Gastrocnemius medialis (tissue), 4 donors: Measurements from ENCODE around the gene TDRD15. TPM values are rescaled to one million over a fixed set of nuclear protein-coding genes. Genes with fewer than 3 reads are reported as not detected.
"Not testable (repeated sequence)": the region's sequence is repeated elsewhere in the genome, so short reads cannot be mapped to it uniquely, and the experiment has no call there.

Experiments used
- ATAC-seq, 2 donors: fragments of 150-250 bp; one replicate each; pipeline ENCODE4 v1.9.1; 2016
- DNase-seq, 2 donors: peaks; one replicate each; pipeline ENCODE4 v3.0.0-alpha.2; 2019
- H3K27ac ChIP-seq, 4 donors: fragments of 200-600 bp; sonication (generic); 1 replicate in 1 of 4; 2 replicates in 3 of 4; pipeline ENCODE4 v1.5.1; 2016 to 2018; ENCODE audit warnings: mild to moderate bottlenecking in 2 of 4, moderate library complexity in 1 of 4
- H3K27me3 ChIP-seq, 3 donors: fragments of 200-600 bp; sonication (generic) in 2 of 3; 1 replicate in 1 of 3; 2 replicates in 2 of 3; pipeline versions ENCODE4 v1.5.1 to v1.6.0; 2016 to 2019; ENCODE audit warnings: mild to moderate bottlenecking in 1 of 3, moderate library complexity in 1 of 3
- H3K36me3 ChIP-seq, 2 donors: fragments of 200-600 bp; sonication (generic) in 1 of 2; one replicate each; pipeline ENCODE4 v1.5.1; 2017 to 2018
- H3K4me1 ChIP-seq, 2 donors: fragments of 200-600 bp; sonication (generic) in 1 of 2; one replicate each; pipeline ENCODE4 v1.5.1; 2016 to 2017; ENCODE audit warnings: mild to moderate bottlenecking in 2 of 2
- H3K4me3 ChIP-seq, 4 donors: fragments of 200-600 bp; sonication (generic) in 3 of 4; 1 replicate in 1 of 4; 2 replicates in 3 of 4; pipeline ENCODE4 v1.5.1; 2016 to 2019; ENCODE audit warnings: mild to moderate bottlenecking in 2 of 4
- H3K9me3 ChIP-seq, 3 donors: fragments of 200-600 bp; sonication (generic) in 2 of 3; 1 replicate in 1 of 3; 2 replicates in 2 of 3; pipeline ENCODE4 v1.5.1; 2016 to 2019
- POLR2A ChIP-seq, 2 donors: fragments of 450-650 bp; IDR thresholded peaks; one replicate each; pipeline ENCODE4 v1.6.1; 2017; ENCODE audit warnings: antibody characterized with exemption in 2 of 2, mild to moderate bottlenecking in 2 of 2, moderate library complexity in 2 of 2
- in situ Hi-C, 4 donors: fragments of 200-750 bp; cut with MboI; loops; one replicate each; pipeline versions ENCODE4 v1.15.0 to v1.8.0; 2017; ENCODE audit warnings: low sequenced_read_pairs in 4 of 4
- intact Hi-C: fragments of 100-400 bp; cut with DNase I; formaldehyde crosslinking; loops from one replicate; pipeline ENCODE4 v1.15.1; 2023; ENCODE audit warnings: low total_unique reads
- total RNA-seq, 4 donors: library from RNA; depleted of rRNA; stranded (reverse); fragments of >200 nt; gene quantifications; one replicate each; pipeline versions ENCODE4 v1.1.0 to v1.2.3, GENCODE V29; 2016
- TF ChIP-seq, protein P1 (sequence below), 5 experiments: fragments of 450-650 bp in 3 of 5; fragments of 200-600 bp in 2 of 5; sonication (generic) in 2 of 5; IDR thresholded peaks in 4 of 5; conservative IDR thresholded peaks in 1 of 5; 1 replicate in 4 of 5; 2 replicates in 1 of 5; pipeline ENCODE4 v1.5.1; 2016 to 2019; ENCODE audit warnings: antibody characterized with exemption in 5 of 5, mild to moderate bottlenecking in 3 of 5, moderate library complexity in 3 of 5

The TDRD15 gene
- total RNA-seq, 4 donors from 2014 or later: 0.68 TPM; not detected in 3

DNA sequence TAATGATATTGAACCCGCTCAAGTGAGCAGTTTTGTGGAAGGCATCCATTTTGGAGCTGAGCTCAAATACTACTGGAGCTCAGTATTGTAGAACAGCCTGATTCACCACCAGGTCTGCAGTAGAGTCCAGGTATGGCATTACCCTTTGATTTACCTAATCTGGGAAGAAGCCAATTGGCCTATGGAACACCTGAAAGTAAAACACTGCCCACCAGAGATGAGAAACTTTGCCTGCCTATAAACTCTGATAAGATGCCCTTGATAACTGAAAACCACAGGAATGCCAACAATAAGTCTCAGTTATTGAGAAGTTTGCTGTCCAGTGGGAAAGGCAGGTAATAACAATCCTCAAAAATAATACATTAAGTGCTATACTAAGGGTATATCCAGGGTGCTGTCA is 25.5 kb upstream of the TDRD15 start:
- H3K27ac ChIP-seq: no peak overlapping the region
- no peak for DNase-seq
- in situ Hi-C loops (no loop called here), intact Hi-C loops (no loop called here)
- H3K27me3 ChIP-seq: no peaks in the 10 kb centered on the region
- no peak for ATAC-seq
- no peaks in the 10 kb centered on the region for H3K4me1 ChIP-seq
- H3K4me3 ChIP-seq: no peak overlapping the region
- no peaks in the 10 kb centered on the region for H3K36me3 ChIP-seq
- TF ChIP-seq POLR2A (IDR thresholded peaks at IDR 0.05): no peak
- TF ChIP-seq, protein P1, sequence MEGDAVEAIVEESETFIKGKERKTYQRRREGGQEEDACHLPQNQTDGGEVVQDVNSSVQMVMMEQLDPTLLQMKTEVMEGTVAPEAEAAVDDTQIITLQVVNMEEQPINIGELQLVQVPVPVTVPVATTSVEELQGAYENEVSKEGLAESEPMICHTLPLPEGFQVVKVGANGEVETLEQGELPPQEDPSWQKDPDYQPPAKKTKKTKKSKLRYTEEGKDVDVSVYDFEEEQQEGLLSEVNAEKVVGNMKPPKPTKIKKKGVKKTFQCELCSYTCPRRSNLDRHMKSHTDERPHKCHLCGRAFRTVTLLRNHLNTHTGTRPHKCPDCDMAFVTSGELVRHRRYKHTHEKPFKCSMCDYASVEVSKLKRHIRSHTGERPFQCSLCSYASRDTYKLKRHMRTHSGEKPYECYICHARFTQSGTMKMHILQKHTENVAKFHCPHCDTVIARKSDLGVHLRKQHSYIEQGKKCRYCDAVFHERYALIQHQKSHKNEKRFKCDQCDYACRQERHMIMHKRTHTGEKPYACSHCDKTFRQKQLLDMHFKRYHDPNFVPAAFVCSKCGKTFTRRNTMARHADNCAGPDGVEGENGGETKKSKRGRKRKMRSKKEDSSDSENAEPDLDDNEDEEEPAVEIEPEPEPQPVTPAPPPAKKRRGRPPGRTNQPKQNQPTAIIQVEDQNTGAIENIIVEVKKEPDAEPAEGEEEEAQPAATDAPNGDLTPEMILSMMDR (IDR thresholded peaks at IDR 0.05 in 4 of 5, conservative IDR thresholded peaks at IDR 0.05 in 1 of 5): no peak
- H3K9me3 ChIP-seq: no peaks in the 10 kb centered on the region

DNA sequence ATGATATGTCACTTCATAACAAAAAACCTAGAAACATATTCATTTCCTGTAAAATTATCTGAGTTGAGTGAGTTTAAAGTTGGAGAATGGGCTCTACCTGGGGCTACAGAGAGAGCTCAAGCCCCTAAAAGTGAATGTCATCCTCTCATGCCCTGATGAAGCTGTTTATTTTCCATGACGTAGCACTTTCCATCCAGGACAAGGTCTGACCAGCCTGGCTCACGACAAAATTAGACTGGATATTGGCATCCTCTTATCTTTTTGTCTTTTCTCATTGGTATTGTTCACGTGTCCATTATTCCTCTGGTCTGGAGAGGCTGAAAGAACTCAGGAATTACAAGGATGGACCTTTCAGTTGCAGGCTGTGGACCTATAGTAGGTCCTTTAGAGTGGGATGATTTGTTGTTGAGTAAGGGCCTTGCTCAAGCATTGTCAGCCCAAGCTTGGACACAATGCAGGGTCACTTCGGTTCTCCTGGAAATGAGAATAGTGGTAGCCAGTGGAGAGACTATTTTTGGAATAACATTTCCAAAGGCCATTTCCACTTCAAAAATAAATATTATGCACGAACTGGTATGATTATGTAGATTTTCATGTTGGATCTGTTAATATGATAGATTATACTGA is 24.4 kb upstream of the TDRD15 start:
- ATAC-seq (peak in 1 of 2 donors; percentile 66), DNase-seq (no peak)
- H3K36me3 ChIP-seq: no peaks in the 10 kb centered on the region
- in situ Hi-C loops: no loop called here
- H3K4me3 ChIP-seq: no peak overlapping the region
- no peaks in the 10 kb centered on the region for H3K9me3 ChIP-seq
- H3K4me1 ChIP-seq: no peaks in the 10 kb centered on the region
- H3K27ac ChIP-seq: peak overlapping the region in 1 of 4 donors; percentile 24
- intact Hi-C loops: no loop called here
- H3K27me3 ChIP-seq: no peaks in the 10 kb centered on the region
- TF ChIP-seq, protein P1 (IDR thresholded peaks at IDR 0.05 in 4 of 5, conservative IDR thresholded peaks at IDR 0.05 in 1 of 5): no peak
- no peak for TF ChIP-seq POLR2A (IDR thresholded peaks at IDR 0.05)

DNA sequence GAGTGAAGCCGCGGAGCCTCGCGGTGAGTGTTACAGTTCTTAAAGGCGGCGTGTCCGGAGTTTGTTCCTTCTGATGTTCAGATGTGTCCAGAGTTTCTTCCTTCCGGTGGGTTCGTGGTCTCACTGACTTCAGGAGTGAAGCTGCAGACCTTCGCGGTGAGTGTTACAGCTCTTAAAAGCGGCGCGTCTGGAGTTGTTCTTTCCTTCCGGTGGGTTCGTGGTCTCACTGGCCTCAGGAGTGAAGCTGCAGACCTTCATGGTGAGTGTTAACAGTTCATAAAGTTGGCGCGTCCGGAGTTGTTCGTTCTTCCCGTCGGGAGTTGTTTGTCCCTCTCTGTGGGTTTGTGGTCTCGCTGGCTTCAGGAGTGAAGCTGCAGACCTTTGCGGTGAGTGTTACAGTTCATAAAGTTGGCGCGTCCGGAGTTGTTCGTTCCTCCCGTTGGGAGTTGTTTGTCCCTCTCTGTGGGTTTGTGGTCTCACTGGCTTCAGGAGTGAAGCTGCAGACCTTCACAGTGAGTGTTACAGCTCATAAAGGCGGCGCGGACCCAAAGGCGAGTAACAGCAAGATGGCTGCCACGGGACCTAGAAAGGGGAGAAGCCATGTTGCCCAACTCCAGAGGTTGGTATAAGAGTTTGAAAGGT is 22.1 kb upstream of the TDRD15 start:
- H3K27me3 ChIP-seq, H3K27ac ChIP-seq, H3K4me1 ChIP-seq, H3K4me3 ChIP-seq, H3K36me3 ChIP-seq, intact Hi-C loops, DNase-seq, ATAC-seq, H3K9me3 ChIP-seq: not testable (repeated sequence)
- in situ Hi-C loops: loop anchor here in 2 of 4 donors (25.0 kb wide), 2 partner anchors 414 to 439 kb away; partner anchors contain the start of genes GDF7 (in 1 of the 2) and HS1BP3 (in 1 of the 2)

DNA sequence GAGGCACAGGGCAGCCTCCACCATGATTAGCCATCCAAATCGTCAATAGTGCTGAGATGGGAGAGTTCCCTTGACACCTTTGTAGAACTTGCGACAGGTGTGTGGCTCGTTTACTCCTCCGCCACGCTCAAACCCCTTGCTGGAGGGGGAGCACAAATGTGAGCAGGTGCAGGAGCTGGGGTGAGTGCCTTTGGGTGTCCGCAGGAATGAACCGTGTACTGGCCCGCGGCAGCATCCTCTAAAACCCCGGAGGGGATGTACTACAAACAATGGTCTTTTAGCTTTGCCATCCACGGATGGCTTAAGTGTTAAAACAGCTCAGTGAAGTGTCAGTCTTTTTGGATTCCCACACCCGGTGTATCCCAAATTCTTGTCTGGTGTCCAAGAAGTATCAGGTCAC is 21.4 kb upstream of the TDRD15 start:
- in situ Hi-C loops: loop anchor here in 2 of 4 donors (25.0 kb wide), 2 partner anchors 415 to 440 kb away; partner anchors contain the start of genes GDF7 (in 1 of the 2) and HS1BP3 (in 1 of the 2)
- no peak overlapping the region for H3K27ac ChIP-seq
- H3K9me3 ChIP-seq: no peaks in the 10 kb centered on the region
- no peaks in the 10 kb centered on the region for H3K4me1 ChIP-seq
- no peaks in the 10 kb centered on the region for H3K27me3 ChIP-seq
- DNase-seq (no peak), ATAC-seq (no peak)
- no peaks in the 10 kb centered on the region for H3K36me3 ChIP-seq
- H3K4me3 ChIP-seq: no peak overlapping the region
- TF ChIP-seq POLR2A (IDR thresholded peaks at IDR 0.05): no peak
- TF ChIP-seq, protein P1 (IDR thresholded peaks at IDR 0.05 in 4 of 5, conservative IDR thresholded peaks at IDR 0.05 in 1 of 5): no peak
- intact Hi-C loops: no loop called here

DNA sequence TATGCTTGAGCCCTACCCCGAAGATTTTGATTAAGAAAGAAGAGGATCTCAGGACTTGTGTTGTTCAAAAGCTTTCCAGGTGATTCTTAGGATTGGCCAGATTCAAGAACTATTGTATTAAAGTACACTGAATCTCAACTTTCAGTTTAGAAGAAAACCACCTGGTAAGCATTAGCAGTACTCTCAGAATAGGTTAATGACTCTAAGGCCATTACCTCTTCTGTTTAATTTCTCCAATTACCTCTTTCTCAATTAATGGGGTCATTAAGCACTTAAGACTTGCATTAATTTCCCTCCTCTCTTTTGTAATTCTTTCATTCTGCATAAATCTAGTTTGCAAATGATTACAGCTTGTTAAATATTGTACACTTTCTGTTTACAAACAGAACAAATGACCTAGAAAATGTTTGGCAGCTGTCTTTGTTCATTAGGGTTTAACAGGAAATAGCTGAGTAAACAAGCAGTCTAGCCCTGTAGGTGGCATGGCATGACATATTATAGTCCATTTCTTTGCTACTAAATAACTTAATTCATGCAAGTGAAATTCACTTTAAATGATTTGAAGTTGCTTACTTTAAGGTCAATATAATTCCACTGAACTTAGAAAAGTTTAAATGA is 20.4 kb upstream of the TDRD15 start:
- intact Hi-C loops: no loop called here

More for the DNA sequence above, 20.4 kb upstream of the TDRD15 start:
- ATAC-seq (no peak), DNase-seq (no peak)
- no peak overlapping the region for H3K27ac ChIP-seq
- H3K27me3 ChIP-seq: no peaks in the 10 kb centered on the region
- no peaks in the 10 kb centered on the region for H3K4me1 ChIP-seq
- H3K36me3 ChIP-seq: no peaks in the 10 kb centered on the region
- in situ Hi-C loops: loop anchor here in 2 of 4 donors (25.0 kb wide), 2 partner anchors 416 to 441 kb away; partner anchors contain the start of genes GDF7 (in 1 of the 2) and HS1BP3 (in 1 of the 2)
- no peak for TF ChIP-seq POLR2A (IDR thresholded peaks at IDR 0.05)
- TF ChIP-seq, protein P1 (IDR thresholded peaks at IDR 0.05 in 4 of 5, conservative IDR thresholded peaks at IDR 0.05 in 1 of 5): no peak
- no peaks in the 10 kb centered on the region for H3K9me3 ChIP-seq
- no peak overlapping the region for H3K4me3 ChIP-seq
